Liver (tissue), 9 donors: ENCODE data around the gene LIMS2. TPM values are rescaled to one million over a fixed set of nuclear protein-coding genes. Genes with fewer than 3 reads are reported as not detected.

Source experiments
- DNase-seq: peaks from one replicate; pipeline ENCODE4 v3.0.0-alpha.2; 2017; ENCODE audit warnings: low spot score
- H3K27ac ChIP-seq, 2 donors: one replicate each; pipeline ENCODE4 v1.7.0; 2013; ENCODE audit warnings: inconsistent platforms in 2 of 2, low read length in 2 of 2, control low read depth in 1 of 2, low read depth in 1 of 2, mild to moderate bottlenecking in 1 of 2
- H3K27me3 ChIP-seq, 4 donors: one replicate each; pipeline versions ENCODE4 v1.6.1 to v1.7.0; 2013; ENCODE audit warnings: low read length in 3 of 4, inconsistent platforms in 1 of 4, mild to moderate bottlenecking in 1 of 4, moderate library complexity in 1 of 4; ENCODE audit not compliant: control insufficient read depth in 4 of 4, insufficient read depth in 4 of 4
- H3K36me3 ChIP-seq, 4 donors: one replicate each; pipeline versions ENCODE4 v1.6.1 to v1.7.0; 2013; ENCODE audit warnings: low read length in 3 of 4, mild to moderate bottlenecking in 3 of 4, low read depth in 1 of 4, moderate library complexity in 1 of 4; ENCODE audit not compliant: control insufficient read depth in 4 of 4, insufficient read depth in 3 of 4
- H3K4me1 ChIP-seq, 4 donors: one replicate each; pipeline versions ENCODE4 v1.6.1 to v1.7.0; 2013; ENCODE audit warnings: low read length in 3 of 4, mild to moderate bottlenecking in 3 of 4, moderate library complexity in 1 of 4; ENCODE audit not compliant: control insufficient read depth in 4 of 4, insufficient read depth in 4 of 4
- H3K4me3 ChIP-seq, 3 donors: one replicate each; pipeline versions ENCODE4 v1.6.1 to v1.7.0; 2013; ENCODE audit warnings: low read length in 3 of 3, control low read depth in 1 of 3, low read depth in 1 of 3, mild to moderate bottlenecking in 1 of 3
- H3K9ac ChIP-seq, 2 donors: one replicate each; pipeline ENCODE4 v1.7.0; 2013; ENCODE audit warnings: low read length in 2 of 2, mild to moderate bottlenecking in 2 of 2, moderate library complexity in 2 of 2, control low read depth in 1 of 2, low read depth in 1 of 2
- H3K9me3 ChIP-seq, 4 donors: one replicate each; pipeline versions ENCODE4 v1.6.1 to v1.7.0; 2013; ENCODE audit warnings: low read length in 3 of 4; ENCODE audit not compliant: control insufficient read depth in 4 of 4
- EGR1 ChIP-seq, 2 donors: IDR thresholded peaks; 2 replicates each; pipeline ENCODE4 v1.6.1; 2016 to 2018; ENCODE audit warnings: antibody characterized with exemption in 2 of 2, low read depth in 2 of 2
- FOXA1 ChIP-seq: IDR thresholded peaks from 2 replicates; pipeline ENCODE4 v1.6.1; 2016; ENCODE audit warnings: antibody characterized with exemption
- HNF4A ChIP-seq, 2 donors: conservative IDR thresholded peaks; 2 replicates each; pipeline ENCODE4 v1.6.1; 2016; ENCODE audit warnings: antibody characterized with exemption in 2 of 2, mild to moderate bottlenecking in 2 of 2
- HNF4G ChIP-seq: IDR thresholded peaks from 2 replicates; pipeline ENCODE4 v1.6.1; 2016; ENCODE audit warnings: antibody characterized with exemption
- JUND ChIP-seq, 2 donors: IDR thresholded peaks; 2 replicates each; pipeline ENCODE4 v1.6.1; 2016; ENCODE audit warnings: antibody characterized with exemption in 2 of 2
- NR2F2 ChIP-seq: IDR thresholded peaks from 2 replicates; pipeline ENCODE4 v1.6.1; 2016; ENCODE audit warnings: antibody characterized with exemption
- RXRA ChIP-seq, 2 donors: IDR thresholded peaks; 2 replicates each; pipeline ENCODE4 v1.6.1; 2017 to 2018; ENCODE audit warnings: antibody characterized with exemption in 2 of 2, mild to moderate bottlenecking in 1 of 2
- SP1 ChIP-seq: IDR thresholded peaks from 2 replicates; pipeline ENCODE4 v1.6.1; 2018; ENCODE audit warnings: antibody characterized with exemption, mild to moderate bottlenecking
- TAF1 ChIP-seq: conservative IDR thresholded peaks from 2 replicates; pipeline ENCODE4 v1.6.1; 2016; ENCODE audit warnings: antibody characterized with exemption, mild to moderate bottlenecking
- WGBS: extraction: QIAGEN DNeasy Blood & Tissue Kit; methylation state at CpG from one replicate; pipeline ENCODE4 v1.1.7; 2013; 5-methylcytosine and 5-hydroxymethylcytosine counted together
- polyA plus RNA-seq, 2 donors: library from polyadenylated mRNA; stranded (reverse) in 1 of 2; unstranded in 1 of 2; fragments of 200-250 nt in 1 of 2; fragments of >200 nt in 1 of 2; fragmentation: Nextera tagmentation in 1 of 2; extraction: Ambion mirVana in 1 of 2; gene quantifications; one replicate each; pipeline versions ENCODE4 v1.2.1 to v1.2.3, GENCODE V29; 2013 to 2015
- total RNA-seq, 2 donors: library from RNA; depleted of rRNA; stranded (reverse); fragments of >200 nt; gene quantifications; one replicate each; pipeline ENCODE4 v1.2.3, GENCODE V29; 2014
- TF ChIP-seq, protein P1 (sequence below): IDR thresholded peaks from 2 replicates; pipeline ENCODE4 v1.6.1; 2016; ENCODE audit warnings: antibody characterized with exemption
- TF ChIP-seq, protein P2 (sequence below): IDR thresholded peaks from 2 replicates; pipeline ENCODE4 v1.6.1; 2016; ENCODE audit warnings: antibody characterized with exemption
- donor health status: healthy.
- donor health status: healthy.
- donor health status: healthy.
- donor health status: healthy.
- donor health status: healthy.

The LIMS2 gene
- total and polyA plus RNA-seq, 4 donors: 1.4 to 17.9 (median 16.1) TPM

- DNase-seq: no peak
- no peaks in the 10 kb centered on the region for H3K27me3 ChIP-seq
- peaks cover 0 to 7% (median 0%) of the 10 kb centered on the region in 4 donors for H3K36me3 ChIP-seq
- no peak overlapping the region for H3K9ac ChIP-seq
- peak overlapping the region; percentile 21 to 61 for H3K27ac ChIP-seq
- H3K4me1 ChIP-seq: peaks cover 18 to 32% (median 25%) of the 10 kb centered on the region in 4 donors
- no peaks in the 10 kb centered on the region for H3K9me3 ChIP-seq
- peak; percentile 93 for TF ChIP-seq NR2F2
- peak; percentile 70 for TF ChIP-seq SP1
- TF ChIP-seq RXRA (IDR thresholded peaks at IDR 0.05): peak; percentile 27 to 47
- no peak for TF ChIP-seq FOXA1
- no peak overlapping the region for H3K4me3 ChIP-seq
- 79% methylated on average over 14 of the region's 14 CpGs for WGBS
Observed at GRCh38 chr2:127659408-127660290, 15.7 kb downstream of the LIMS2 start.

DNA sequence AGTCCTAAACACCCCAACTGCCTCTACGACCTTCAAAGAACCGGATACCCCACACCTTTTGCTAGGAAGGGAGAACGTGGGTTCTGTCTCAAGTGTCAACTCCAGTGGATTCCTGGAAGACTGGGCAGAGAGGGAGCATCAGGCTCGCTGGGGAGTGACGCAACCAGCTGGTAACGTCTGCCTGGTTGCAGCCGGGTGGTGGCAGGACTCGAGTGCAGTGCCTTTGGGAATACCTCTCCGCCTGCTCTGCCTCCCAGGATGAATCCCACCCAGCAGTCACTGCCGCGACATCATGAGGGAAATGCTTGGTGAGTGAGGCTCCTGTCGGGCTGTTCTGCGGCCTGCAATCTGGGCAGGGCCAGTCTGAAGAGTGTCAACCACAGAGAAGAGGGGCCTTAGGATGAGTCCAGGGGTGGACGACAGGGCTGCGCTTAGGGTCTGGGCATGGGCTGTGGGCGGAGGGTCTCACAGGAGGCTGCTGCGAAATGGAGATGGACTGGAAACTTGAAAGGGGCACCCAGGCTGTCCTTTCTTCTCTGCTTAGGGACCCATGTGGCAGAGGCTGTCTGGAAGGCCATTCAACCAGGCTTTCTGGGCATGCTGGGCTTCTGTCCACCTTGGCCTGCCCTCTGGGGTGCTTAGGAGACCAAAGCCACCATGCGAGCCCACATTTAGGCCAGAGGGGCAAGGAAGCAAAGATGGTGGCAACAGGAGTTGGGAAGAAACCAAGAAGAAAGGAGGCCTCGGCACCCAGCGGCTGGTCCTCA is 16.5 kb downstream of the LIMS2 start:
- TF ChIP-seq, protein P1, sequence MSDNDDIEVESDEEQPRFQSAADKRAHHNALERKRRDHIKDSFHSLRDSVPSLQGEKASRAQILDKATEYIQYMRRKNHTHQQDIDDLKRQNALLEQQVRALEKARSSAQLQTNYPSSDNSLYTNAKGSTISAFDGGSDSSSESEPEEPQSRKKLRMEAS: no peak
- no peak for TF ChIP-seq HNF4G
- TF ChIP-seq, protein P2, sequence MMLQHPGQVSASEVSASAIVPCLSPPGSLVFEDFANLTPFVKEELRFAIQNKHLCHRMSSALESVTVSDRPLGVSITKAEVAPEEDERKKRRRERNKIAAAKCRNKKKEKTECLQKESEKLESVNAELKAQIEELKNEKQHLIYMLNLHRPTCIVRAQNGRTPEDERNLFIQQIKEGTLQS: no peak
- H3K4me1 ChIP-seq: peaks cover 16 to 29% (median 23%) of the 10 kb centered on the region in 4 donors
- no peak overlapping the region for H3K4me3 ChIP-seq
- no peaks in the 10 kb centered on the region for H3K27me3 ChIP-seq
- H3K9ac ChIP-seq: no peak overlapping the region
- WGBS: 86% methylated on average over 20 of the region's 20 CpGs
- peak overlapping the region; percentile 21 to 61 for H3K27ac ChIP-seq
- no peak for DNase-seq
- H3K36me3 ChIP-seq: peaks cover 0 to 11% (median 1%) of the 10 kb centered on the region in 4 donors
- no peaks in the 10 kb centered on the region for H3K9me3 ChIP-seq

DNA sequence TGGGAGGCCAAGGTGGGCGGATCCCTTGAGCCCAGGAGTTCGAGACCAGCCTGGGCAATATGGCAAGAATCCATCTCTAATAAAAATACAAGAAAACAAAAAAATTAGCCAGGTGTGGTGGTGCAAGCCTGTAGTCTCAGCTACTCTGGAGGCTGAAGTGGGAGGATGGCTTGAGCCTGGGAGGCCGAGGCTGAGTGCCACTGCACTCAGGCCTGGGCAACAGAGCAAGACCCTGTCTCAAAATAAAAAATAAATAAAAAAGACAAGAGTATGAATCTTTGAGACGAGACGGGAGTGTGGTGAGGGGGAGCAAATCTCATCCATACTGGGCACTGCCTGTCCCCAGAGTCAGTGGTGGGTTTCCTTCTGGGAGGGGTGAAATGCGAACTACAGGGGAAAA is 17.2 kb downstream of the LIMS2 start:
- no peak overlapping the region for H3K27ac ChIP-seq
- no peak for TF ChIP-seq JUND (IDR thresholded peaks at IDR 0.05)
- no peak for TF ChIP-seq EGR1 (IDR thresholded peaks at IDR 0.05; ENCODE audit: low read depth in 2 of 2)
- TF ChIP-seq, protein P2: no peak
- peaks cover 0 to 11% (median 1%) of the 10 kb centered on the region in 4 donors for H3K36me3 ChIP-seq
- no peak overlapping the region for H3K9ac ChIP-seq
- DNase-seq: no peak
- H3K4me3 ChIP-seq: no peak overlapping the region
- H3K27me3 ChIP-seq: no peaks in the 10 kb centered on the region
- WGBS: 92% methylated on average over 6 of the region's 6 CpGs
- H3K4me1 ChIP-seq: peaks cover 10 to 22% (median 16%) of the 10 kb centered on the region in 4 donors
- no peaks in the 10 kb centered on the region for H3K9me3 ChIP-seq

DNA sequence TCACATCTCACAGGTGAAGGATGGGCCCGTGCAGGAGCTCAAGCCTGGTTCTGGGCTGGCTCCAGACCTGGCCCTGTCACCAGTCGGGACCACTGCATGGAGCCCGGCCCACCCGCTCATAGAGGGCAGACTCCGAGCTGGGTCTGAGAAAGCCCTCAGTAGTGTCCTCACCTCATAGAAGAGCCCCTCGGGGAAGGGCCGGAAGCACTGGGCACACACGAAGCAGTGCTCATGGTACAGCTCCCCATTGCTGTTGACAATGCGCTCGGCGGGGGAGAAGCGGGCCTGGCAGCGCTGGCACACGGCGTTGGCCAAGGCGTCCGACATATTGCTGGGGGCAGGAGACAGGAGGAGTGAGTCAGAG is 18.1 kb downstream of the LIMS2 start:
- H3K9me3 ChIP-seq: no peaks in the 10 kb centered on the region
- no peak for DNase-seq
- WGBS: 97% methylated on average over 17 of the region's 17 CpGs
- no peak overlapping the region for H3K27ac ChIP-seq
- peaks cover 6 to 15% (median 9%) of the 10 kb centered on the region in 4 donors for H3K4me1 ChIP-seq
- no peak overlapping the region for H3K9ac ChIP-seq
- H3K4me3 ChIP-seq: no peak overlapping the region
- peaks cover 0 to 14% (median 1%) of the 10 kb centered on the region in 4 donors for H3K36me3 ChIP-seq
- H3K27me3 ChIP-seq: no peaks in the 10 kb centered on the region
- no peak for TF ChIP-seq HNF4A (conservative IDR thresholded peaks at IDR 0.05)
- TF ChIP-seq SP1: no peak
- no peak for TF ChIP-seq TAF1
